Measurements from ENCODE around the gene NAMPT. TPM values are rescaled to one million over a fixed set of nuclear protein-coding genes. Genes with fewer than 3 reads are reported as not detected.

Gene NAMPT
- total RNA-seq, 3 donors from 2014 or later (not counting 1 experiment from before 2014, with no cell fraction given): 194 to 414 (median 270) TPM

DNA sequence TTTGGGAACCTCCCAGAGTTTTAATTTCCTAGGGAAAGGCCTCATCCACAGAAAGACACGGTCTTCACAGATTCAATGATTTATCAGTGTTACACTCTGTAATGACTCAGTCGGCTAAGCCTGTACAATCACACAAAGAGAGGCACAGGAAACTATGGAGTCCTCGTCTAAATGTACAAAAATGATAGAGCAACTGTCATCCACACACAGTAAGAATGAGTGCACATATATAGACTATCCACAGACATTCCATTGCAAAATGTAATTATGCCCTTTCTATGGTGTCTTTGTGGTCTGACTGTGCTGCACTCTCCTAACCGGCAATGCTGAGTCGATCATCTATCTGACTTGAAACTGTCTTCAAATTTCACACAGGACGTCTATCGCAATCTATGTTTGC is 3.5 kb upstream of the NAMPT start:
- Mint-ChIP-seq H3K27me3 (ENCODE audit: low read depth in 2 of 2) (peaks cover 11 to 25% of the 10 kb centered on the region in 2 donors), H3K36me3 (no peaks in the 10 kb centered on the region), H3K9me3 (no peaks in the 10 kb centered on the region), H3K4me3 (no peak overlapping the region), H3K4me1 (peaks cover 16 to 20% of the 10 kb centered on the region in 2 donors), H3K27ac (no peak overlapping the region)
- no peaks in the 10 kb centered on the region for H3K9me3 ChIP-seq (ENCODE audit: control insufficient read depth, insufficient read depth, low read length)
- DNase-seq (no peak), ATAC-seq (no peak)
- H3K4me3 ChIP-seq (ENCODE audit: low read length): no peak overlapping the region
- H3K27ac ChIP-seq (ENCODE audit: low read length): no peak overlapping the region
- TF ChIP-seq, protein P1, sequence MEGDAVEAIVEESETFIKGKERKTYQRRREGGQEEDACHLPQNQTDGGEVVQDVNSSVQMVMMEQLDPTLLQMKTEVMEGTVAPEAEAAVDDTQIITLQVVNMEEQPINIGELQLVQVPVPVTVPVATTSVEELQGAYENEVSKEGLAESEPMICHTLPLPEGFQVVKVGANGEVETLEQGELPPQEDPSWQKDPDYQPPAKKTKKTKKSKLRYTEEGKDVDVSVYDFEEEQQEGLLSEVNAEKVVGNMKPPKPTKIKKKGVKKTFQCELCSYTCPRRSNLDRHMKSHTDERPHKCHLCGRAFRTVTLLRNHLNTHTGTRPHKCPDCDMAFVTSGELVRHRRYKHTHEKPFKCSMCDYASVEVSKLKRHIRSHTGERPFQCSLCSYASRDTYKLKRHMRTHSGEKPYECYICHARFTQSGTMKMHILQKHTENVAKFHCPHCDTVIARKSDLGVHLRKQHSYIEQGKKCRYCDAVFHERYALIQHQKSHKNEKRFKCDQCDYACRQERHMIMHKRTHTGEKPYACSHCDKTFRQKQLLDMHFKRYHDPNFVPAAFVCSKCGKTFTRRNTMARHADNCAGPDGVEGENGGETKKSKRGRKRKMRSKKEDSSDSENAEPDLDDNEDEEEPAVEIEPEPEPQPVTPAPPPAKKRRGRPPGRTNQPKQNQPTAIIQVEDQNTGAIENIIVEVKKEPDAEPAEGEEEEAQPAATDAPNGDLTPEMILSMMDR (IDR thresholded peaks at IDR 0.05): no peak
- H3K4me1 ChIP-seq (ENCODE audit: control insufficient read depth, insufficient read depth, low read length): peaks cover 12% of the 10 kb centered on the region
- intact Hi-C loops (cut with micrococcal nuclease): loop anchor here (10.0 kb wide), 3 partner anchors 173 to 1457 kb away; partner anchors contain the start of genes CBLL1 and SYPL1
- H3K27me3 ChIP-seq (ENCODE audit: control insufficient read depth, insufficient read depth, low read length): no peaks in the 10 kb centered on the region
- no peaks in the 10 kb centered on the region for H3K36me3 ChIP-seq (ENCODE audit: control insufficient read depth, insufficient read depth, low read length)
- 92% methylated on average over 7 of the region's 7 CpGs for WGBS (ENCODE audit: insufficient coverage)

GRCh38 chr7:106287786-106288185 is 3.0 kb upstream of the NAMPT start:
- H3K27me3 Mint-ChIP-seq (ENCODE audit: low read depth in 2 of 2): peaks cover 11 to 20% of the 10 kb centered on the region in 2 donors
- Histone ChIP-seq H3K36me3 (ENCODE audit: control insufficient read depth, insufficient read depth, low read length) (no peaks in the 10 kb centered on the region), H3K27me3 (ENCODE audit: control insufficient read depth, insufficient read depth, low read length) (no peaks in the 10 kb centered on the region), H3K9me3 (ENCODE audit: control insufficient read depth, insufficient read depth, low read length) (no peaks in the 10 kb centered on the region), H3K4me1 (ENCODE audit: control insufficient read depth, insufficient read depth, low read length) (peaks cover 12% of the 10 kb centered on the region), H3K27ac (ENCODE audit: low read length) (no peak overlapping the region), H3K4me3 (ENCODE audit: low read length) (no peak overlapping the region)
- H3K4me1 Mint-ChIP-seq: peaks cover 16 to 20% of the 10 kb centered on the region in 2 donors
- ATAC-seq (no peak), DNase-seq (no peak)
- no peaks in the 10 kb centered on the region for H3K9me3 Mint-ChIP-seq
- H3K27ac Mint-ChIP-seq: no peak overlapping the region
- no peaks in the 10 kb centered on the region for H3K36me3 Mint-ChIP-seq
- H3K4me3 Mint-ChIP-seq: no peak overlapping the region
- TF ChIP-seq, protein P1 (IDR thresholded peaks at IDR 0.05): no peak
- intact Hi-C loops (cut with micrococcal nuclease): loop anchor here (10.0 kb wide), 3 partner anchors 173 to 1457 kb away; partner anchors contain the start of genes CBLL1 and SYPL1
- 86% methylated on average over 3 of the region's 3 CpGs for WGBS (ENCODE audit: insufficient coverage)

- intact Hi-C loops (cut with micrococcal nuclease): loop anchor here (2.0 to 10.0 kb wide), 5 partner anchors 171 to 1459 kb away; partner anchors contain the start of genes CBLL1, CCDC71L, HBP1 and SYPL1
- peak in 1 of 2 donors; percentile 46 for DNase-seq
- H3K4me1 ChIP-seq (ENCODE audit: control insufficient read depth, insufficient read depth, low read length): peaks cover 12% of the 10 kb centered on the region
- no peaks in the 10 kb centered on the region for H3K36me3 Mint-ChIP-seq
- ATAC-seq: no peak
- peaks cover 16 to 20% of the 10 kb centered on the region in 2 donors for H3K4me1 Mint-ChIP-seq
- H3K4me3 ChIP-seq (ENCODE audit: low read length): peak overlapping the region; percentile 97
- no peaks in the 10 kb centered on the region for H3K9me3 ChIP-seq (ENCODE audit: control insufficient read depth, insufficient read depth, low read length)
- H3K27me3 ChIP-seq (ENCODE audit: control insufficient read depth, insufficient read depth, low read length): no peaks in the 10 kb centered on the region
- peak overlapping the region; percentile 95 for H3K4me3 Mint-ChIP-seq
- H3K9me3 Mint-ChIP-seq: no peaks in the 10 kb centered on the region
- H3K27ac ChIP-seq (ENCODE audit: low read length): peak overlapping the region; percentile 95
- no peaks in the 10 kb centered on the region for H3K36me3 ChIP-seq (ENCODE audit: control insufficient read depth, insufficient read depth, low read length)
- peaks cover 6 to 10% of the 10 kb centered on the region in 2 donors for H3K27me3 Mint-ChIP-seq (ENCODE audit: low read depth in 2 of 2)
- WGBS (ENCODE audit: insufficient coverage): 26% methylated on average over 13 of the region's 14 CpGs
- H3K27ac Mint-ChIP-seq: peak overlapping the region; percentile 93 to 95
- TF ChIP-seq, protein P1 (IDR thresholded peaks at IDR 0.05): no peak
These were observed 1.2 kb upstream of the NAMPT start for GRCh38 chr7:106285855-106286492.

All from natural killer cell (primary cell).